ENCODE measurements around the gene THEMIS. TPM values are rescaled to one million over a fixed set of nuclear protein-coding genes. Genes with fewer than 3 reads are reported as not detected.
"Not testable (repeated sequence)": the region's sequence is repeated elsewhere in the genome, so short reads cannot be mapped to it uniquely, and the experiment has no call there.

The THEMIS gene
- total RNA-seq, 1 donor from 2014 or later, result 14.3 TPM

GRCh38 chr6:127691146-127691545 lies 209.7 kb downstream of the THEMIS start:
- peaks cover 16% of the 10 kb centered on the region for H3K9me3 Mint-ChIP-seq
- no peak for DNase-seq
- H3K27me3 Mint-ChIP-seq, result no peaks in the 10 kb centered on the region
- H3K4me3 Mint-ChIP-seq, result no peak overlapping the region
- H3K36me3 Mint-ChIP-seq (ENCODE audit: low read depth), result peaks cover 38% of the 10 kb centered on the region
- H3K27ac Mint-ChIP-seq, result no peak overlapping the region
- no peaks in the 10 kb centered on the region for H3K4me1 Mint-ChIP-seq
- intact Hi-C loops (cut with micrococcal nuclease), result no loop called here

GRCh38 chr6:127690588-127690987 lies 210.3 kb downstream of the THEMIS start:
- Mint-ChIP-seq H3K36me3 (ENCODE audit: low read depth) (peaks cover 35% of the 10 kb centered on the region), H3K9me3 (peaks cover 16% of the 10 kb centered on the region), H3K27me3 (no peaks in the 10 kb centered on the region), H3K4me3 (no peak overlapping the region), H3K4me1 (no peaks in the 10 kb centered on the region), H3K27ac (no peak overlapping the region)
- intact Hi-C loops (cut with micrococcal nuclease), result no loop called here
- DNase-seq, result no peak

- H3K4me1 Mint-ChIP-seq, result no peaks in the 10 kb centered on the region
- no peak for DNase-seq
- peaks cover 13% of the 10 kb centered on the region for H3K9me3 Mint-ChIP-seq
- no peaks in the 10 kb centered on the region for H3K27me3 Mint-ChIP-seq
- H3K36me3 Mint-ChIP-seq (ENCODE audit: low read depth), result peaks cover 32% of the 10 kb centered on the region
- H3K4me3 Mint-ChIP-seq, result no peak overlapping the region
- intact Hi-C loops (cut with micrococcal nuclease), result no loop called here
- H3K27ac Mint-ChIP-seq, result no peak overlapping the region
Observed at GRCh38 chr6:127690092-127690491, 210.8 kb downstream of the THEMIS start.

- H3K27ac Mint-ChIP-seq; DNase-seq; intact Hi-C loops (cut with micrococcal nuclease); H3K27me3 Mint-ChIP-seq; H3K4me3 Mint-ChIP-seq; H3K4me1 Mint-ChIP-seq: not testable (repeated sequence)
- Mint-ChIP-seq H3K36me3 (ENCODE audit: low read depth) (peaks cover 22% of the 10 kb centered on the region), H3K9me3 (peaks cover 18% of the 10 kb centered on the region)
Observed at GRCh38 chr6:127687490-127687889, 213.4 kb downstream of the THEMIS start.

- Mint-ChIP-seq H3K36me3 (ENCODE audit: low read depth) (peaks cover 20% of the 10 kb centered on the region), H3K4me3 (no peak overlapping the region), H3K27me3 (no peaks in the 10 kb centered on the region), H3K9me3 (peaks cover 18% of the 10 kb centered on the region), H3K4me1 (no peaks in the 10 kb centered on the region), H3K27ac (no peak overlapping the region)
- intact Hi-C loops (cut with micrococcal nuclease), result no loop called here
- DNase-seq, result no peak
Observed at GRCh38 chr6:127686084-127686483, 214.8 kb downstream of the THEMIS start.

- H3K27me3 Mint-ChIP-seq, result no peaks in the 10 kb centered on the region
- H3K4me1 Mint-ChIP-seq, result no peaks in the 10 kb centered on the region
- H3K9me3 Mint-ChIP-seq, result peaks cover 18% of the 10 kb centered on the region
- no peak overlapping the region for H3K27ac Mint-ChIP-seq
- H3K36me3 Mint-ChIP-seq (ENCODE audit: low read depth), result peaks cover 15% of the 10 kb centered on the region
- no peak overlapping the region for H3K4me3 Mint-ChIP-seq
- intact Hi-C loops (cut with micrococcal nuclease), result no loop called here
- no peak for DNase-seq
Observed at GRCh38 chr6:127684501-127684900, 216.4 kb downstream of the THEMIS start.
